ENCODE measurements around the gene NPY1R. TPM values are rescaled to one million over a fixed set of nuclear protein-coding genes. Genes with fewer than 3 reads are reported as not detected.

NPY1R gene
- total and polyA plus RNA-seq, 4 donors, result 0.07 to 1.7 (median 1.1) TPM

DNA sequence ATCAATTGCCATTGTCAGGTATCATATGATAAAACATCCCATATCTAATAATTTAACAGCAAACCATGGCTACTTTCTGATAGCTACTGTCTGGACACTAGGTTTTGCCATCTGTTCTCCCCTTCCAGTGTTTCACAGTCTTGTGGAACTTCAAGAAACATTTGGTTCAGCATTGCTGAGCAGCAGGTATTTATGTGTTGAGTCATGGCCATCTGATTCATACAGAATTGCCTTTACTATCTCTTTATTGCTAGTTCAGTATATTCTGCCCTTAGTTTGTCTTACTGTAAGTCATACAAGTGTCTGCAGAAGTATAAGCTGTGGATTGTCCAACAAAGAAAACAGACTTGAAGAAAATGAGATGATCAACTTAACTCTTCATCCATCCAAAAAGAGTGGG is 18.3 kb upstream of the NPY1R start:
- H3K9ac ChIP-seq (ENCODE audit: insufficient read depth in 1 of 2, low read length in 2 of 2), result no peak overlapping the region
- DNase-seq, result no peak
- ATAC-seq (ENCODE audit: insufficient read depth, low FRiP score), result no peak
- peaks cover 0 to 23% (median 11%) of the 10 kb centered on the region in 3 donors for H3K27me3 ChIP-seq (ENCODE audit: control insufficient read depth in 3 of 3, insufficient read depth in 3 of 3, low read length in 2 of 3)
- no peaks in the 10 kb centered on the region for H3K4me1 ChIP-seq (ENCODE audit: control insufficient read depth in 5 of 5, insufficient read depth in 5 of 5, low read length in 5 of 5)
- no peak overlapping the region for H3K27ac ChIP-seq (ENCODE audit: low read depth in 1 of 2, low read length in 1 of 2)
- H3K36me3 ChIP-seq (ENCODE audit: control insufficient read depth in 4 of 4, insufficient read depth in 4 of 4, low read length in 4 of 4), result no peaks in the 10 kb centered on the region
- no peaks in the 10 kb centered on the region for H3K9me3 ChIP-seq (ENCODE audit: control insufficient read depth in 4 of 4, insufficient read depth in 3 of 4, low read length in 3 of 4)
- no peak overlapping the region for H3K4me3 ChIP-seq
- TF ChIP-seq, protein P1, sequence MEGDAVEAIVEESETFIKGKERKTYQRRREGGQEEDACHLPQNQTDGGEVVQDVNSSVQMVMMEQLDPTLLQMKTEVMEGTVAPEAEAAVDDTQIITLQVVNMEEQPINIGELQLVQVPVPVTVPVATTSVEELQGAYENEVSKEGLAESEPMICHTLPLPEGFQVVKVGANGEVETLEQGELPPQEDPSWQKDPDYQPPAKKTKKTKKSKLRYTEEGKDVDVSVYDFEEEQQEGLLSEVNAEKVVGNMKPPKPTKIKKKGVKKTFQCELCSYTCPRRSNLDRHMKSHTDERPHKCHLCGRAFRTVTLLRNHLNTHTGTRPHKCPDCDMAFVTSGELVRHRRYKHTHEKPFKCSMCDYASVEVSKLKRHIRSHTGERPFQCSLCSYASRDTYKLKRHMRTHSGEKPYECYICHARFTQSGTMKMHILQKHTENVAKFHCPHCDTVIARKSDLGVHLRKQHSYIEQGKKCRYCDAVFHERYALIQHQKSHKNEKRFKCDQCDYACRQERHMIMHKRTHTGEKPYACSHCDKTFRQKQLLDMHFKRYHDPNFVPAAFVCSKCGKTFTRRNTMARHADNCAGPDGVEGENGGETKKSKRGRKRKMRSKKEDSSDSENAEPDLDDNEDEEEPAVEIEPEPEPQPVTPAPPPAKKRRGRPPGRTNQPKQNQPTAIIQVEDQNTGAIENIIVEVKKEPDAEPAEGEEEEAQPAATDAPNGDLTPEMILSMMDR (IDR thresholded peaks at IDR 0.05; ENCODE audit: control extremely low read depth, extremely low read depth), result no peak

DNA sequence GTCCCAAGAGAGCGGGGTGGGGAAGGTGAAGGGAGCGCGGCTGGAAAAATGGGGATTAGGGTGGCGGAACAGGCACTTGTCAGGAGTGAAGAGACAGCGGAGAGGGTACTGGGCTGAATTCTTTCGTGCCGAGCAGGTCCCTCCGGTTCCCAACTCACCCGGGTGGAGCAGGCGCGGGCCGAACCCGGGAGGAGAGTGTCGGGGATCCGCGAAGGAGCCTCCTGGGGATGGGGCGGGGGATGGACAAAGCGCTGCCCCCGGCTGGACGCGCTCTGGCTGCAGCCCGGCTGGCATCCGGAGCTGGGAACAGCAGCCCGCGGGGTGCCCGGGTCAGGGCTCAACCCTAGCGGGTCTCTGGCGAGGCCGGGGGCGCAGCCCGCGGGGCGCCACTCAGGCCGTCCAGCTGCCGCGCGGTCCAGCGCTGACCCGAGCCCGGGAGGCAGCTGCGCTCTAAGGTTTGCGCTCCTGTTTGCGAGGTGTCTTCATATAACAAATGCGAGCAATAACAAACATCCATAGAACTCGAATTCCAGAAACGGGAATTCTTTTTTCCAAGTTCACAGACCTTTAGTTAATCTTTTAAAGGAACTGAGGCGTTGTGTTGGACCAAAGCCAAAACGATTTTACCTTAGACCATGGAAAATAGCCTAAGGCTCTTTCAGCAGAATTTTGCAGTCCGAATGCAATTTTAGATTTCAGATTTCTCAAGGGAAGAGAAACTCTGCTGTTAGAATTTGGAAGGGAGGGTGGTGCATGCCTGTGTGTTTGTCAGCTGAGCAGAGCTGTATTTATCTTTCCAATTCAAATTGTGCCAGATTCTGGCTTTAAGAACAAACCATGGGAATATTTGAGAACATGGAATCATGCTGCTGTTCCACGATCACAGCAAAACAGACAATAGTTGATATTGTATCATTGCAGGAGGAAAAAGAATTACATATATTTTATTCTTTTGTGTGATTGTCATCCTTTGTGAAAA is 12.0 kb upstream of the NPY1R start:
- Histone ChIP-seq H3K4me3 (peak overlapping the region; percentile 25), H3K36me3 (ENCODE audit: control insufficient read depth in 4 of 4, insufficient read depth in 4 of 4, low read length in 4 of 4) (no peaks in the 10 kb centered on the region), H3K9me3 (ENCODE audit: control insufficient read depth in 4 of 4, insufficient read depth in 3 of 4, low read length in 3 of 4) (no peaks in the 10 kb centered on the region), H3K27ac (ENCODE audit: low read depth in 1 of 2, low read length in 1 of 2) (no peak overlapping the region), H3K27me3 (ENCODE audit: control insufficient read depth in 3 of 3, insufficient read depth in 3 of 3, low read length in 2 of 3) (peaks cover 0 to 69% (median 46%) of the 10 kb centered on the region in 3 donors), H3K4me1 (ENCODE audit: control insufficient read depth in 5 of 5, insufficient read depth in 5 of 5, low read length in 5 of 5) (peaks cover 0 to 7% (median 0%) of the 10 kb centered on the region in 5 donors), H3K9ac (ENCODE audit: insufficient read depth in 1 of 2, low read length in 2 of 2) (no peak overlapping the region)
- peak; percentile 24 for ATAC-seq (ENCODE audit: insufficient read depth, low FRiP score)
- TF ChIP-seq, protein P1 (IDR thresholded peaks at IDR 0.05; ENCODE audit: control extremely low read depth, extremely low read depth), result no peak
- peak in 2 of 3 donors; percentile 16 to 18 for DNase-seq
- 2 to 4% methylated on average over 50 of the region's 50 CpGs for WGBS, 2 donors

DNA sequence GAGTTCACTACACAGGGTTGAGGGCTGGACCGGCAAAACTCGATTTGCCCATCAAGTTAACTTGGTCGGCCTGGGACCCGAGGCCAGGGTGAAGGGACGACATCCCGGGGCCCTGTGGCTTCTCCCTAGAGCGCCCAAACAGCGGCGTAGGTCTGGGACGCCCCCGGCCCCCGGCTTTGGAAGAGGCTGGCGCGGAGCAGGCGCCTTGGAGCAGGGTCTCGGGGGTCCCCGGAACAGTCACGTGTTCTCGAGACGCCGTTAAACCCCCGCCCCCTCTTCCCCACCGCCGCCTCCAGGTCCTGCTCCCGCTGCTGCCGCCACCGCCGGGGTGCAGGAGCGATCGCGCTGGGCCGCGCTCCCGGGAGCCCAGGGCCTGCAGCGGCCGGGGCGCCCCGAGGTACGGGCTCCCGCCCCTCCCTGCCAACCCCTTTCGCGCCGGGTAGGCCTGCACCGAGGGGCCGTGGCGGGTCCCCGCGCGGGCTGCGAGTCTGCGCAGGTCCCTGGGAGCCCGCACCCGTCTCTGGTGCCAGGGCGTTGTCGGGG is 11.3 kb upstream of the NPY1R start, which contains the start of gene NPY5R:
Gene NPY5R, plus strand, starts transcription at position 289 of the 543 bp plus-strand sequence. CDS start 6,382 bp downstream, outside the sequence.
- Histone ChIP-seq H3K27ac (ENCODE audit: low read depth in 1 of 2, low read length in 1 of 2) (no peak within 1 kb of the TSS), H3K36me3 (ENCODE audit: control insufficient read depth in 4 of 4, insufficient read depth in 4 of 4, low read length in 4 of 4) (no peaks in the 10 kb centered on the region), H3K9ac (ENCODE audit: insufficient read depth in 1 of 2, low read length in 2 of 2) (no peak within 1 kb of the TSS), H3K27me3 (ENCODE audit: control insufficient read depth in 3 of 3, insufficient read depth in 3 of 3, low read length in 2 of 3) (peaks cover 0 to 68% (median 49%) of the 10 kb centered on the region in 3 donors), H3K4me1 (ENCODE audit: control insufficient read depth in 5 of 5, insufficient read depth in 5 of 5, low read length in 5 of 5) (peaks cover 0 to 7% (median 0%) of the 10 kb centered on the region in 5 donors), H3K4me3 (peak within 1 kb of the TSS; percentile 25), H3K9me3 (ENCODE audit: control insufficient read depth in 4 of 4, insufficient read depth in 3 of 4, low read length in 3 of 4) (no peaks in the 10 kb centered on the region)
- TF ChIP-seq, protein P1 (IDR thresholded peaks at IDR 0.05; ENCODE audit: control extremely low read depth, extremely low read depth), result no peak
- WGBS, 2 donors, result 1 to 2% methylated on average over 44 to 55 of the region's 55 CpGs
- ATAC-seq (ENCODE audit: insufficient read depth, low FRiP score) (peak; percentile 38), DNase-seq (peak in 1 of 3 donors; percentile 3)

Measured in lung (tissue), 12 donors.